ENCODE measurements around the gene NOL7. TPM values are rescaled to one million over a fixed set of nuclear protein-coding genes. Genes with fewer than 3 reads are reported as not detected.

The NOL7 gene
- total and polyA plus RNA-seq, 2 experiments from 2014 or later, result 97.2 to 251 TPM

- H3K9me3 Mint-ChIP-seq, result no peaks in the 10 kb centered on the region
- Histone ChIP-seq H3K79me2 (replicated peaks; ENCODE audit: insufficient read depth) (no peaks in the 10 kb centered on the region), H3K36me3 (ENCODE audit: insufficient read depth) (peaks cover 4% of the 10 kb centered on the region; the same call in 1 of the 2 replicates), H3K4me1 (ENCODE audit: insufficient read depth) (no peaks in the 10 kb centered on the region), H2AFZ (no peak overlapping the region), H3K4me3 (no peak overlapping the region), H3F3A (replicated peaks; ENCODE audit: low read depth) (no peaks in the 10 kb centered on the region), H3K27ac (ENCODE audit: low read depth) (no peak overlapping the region), H4K20me1 (replicated peaks; ENCODE audit: insufficient read depth) (no peaks in the 10 kb centered on the region), H3K27me3 (ENCODE audit: insufficient read depth) (no peaks in the 10 kb centered on the region), H3K9me2 (ENCODE audit: insufficient read depth) (no peaks in the 10 kb centered on the region), H3K4me2 (no peak overlapping the region)
- TF ChIP-seq, protein P1, sequence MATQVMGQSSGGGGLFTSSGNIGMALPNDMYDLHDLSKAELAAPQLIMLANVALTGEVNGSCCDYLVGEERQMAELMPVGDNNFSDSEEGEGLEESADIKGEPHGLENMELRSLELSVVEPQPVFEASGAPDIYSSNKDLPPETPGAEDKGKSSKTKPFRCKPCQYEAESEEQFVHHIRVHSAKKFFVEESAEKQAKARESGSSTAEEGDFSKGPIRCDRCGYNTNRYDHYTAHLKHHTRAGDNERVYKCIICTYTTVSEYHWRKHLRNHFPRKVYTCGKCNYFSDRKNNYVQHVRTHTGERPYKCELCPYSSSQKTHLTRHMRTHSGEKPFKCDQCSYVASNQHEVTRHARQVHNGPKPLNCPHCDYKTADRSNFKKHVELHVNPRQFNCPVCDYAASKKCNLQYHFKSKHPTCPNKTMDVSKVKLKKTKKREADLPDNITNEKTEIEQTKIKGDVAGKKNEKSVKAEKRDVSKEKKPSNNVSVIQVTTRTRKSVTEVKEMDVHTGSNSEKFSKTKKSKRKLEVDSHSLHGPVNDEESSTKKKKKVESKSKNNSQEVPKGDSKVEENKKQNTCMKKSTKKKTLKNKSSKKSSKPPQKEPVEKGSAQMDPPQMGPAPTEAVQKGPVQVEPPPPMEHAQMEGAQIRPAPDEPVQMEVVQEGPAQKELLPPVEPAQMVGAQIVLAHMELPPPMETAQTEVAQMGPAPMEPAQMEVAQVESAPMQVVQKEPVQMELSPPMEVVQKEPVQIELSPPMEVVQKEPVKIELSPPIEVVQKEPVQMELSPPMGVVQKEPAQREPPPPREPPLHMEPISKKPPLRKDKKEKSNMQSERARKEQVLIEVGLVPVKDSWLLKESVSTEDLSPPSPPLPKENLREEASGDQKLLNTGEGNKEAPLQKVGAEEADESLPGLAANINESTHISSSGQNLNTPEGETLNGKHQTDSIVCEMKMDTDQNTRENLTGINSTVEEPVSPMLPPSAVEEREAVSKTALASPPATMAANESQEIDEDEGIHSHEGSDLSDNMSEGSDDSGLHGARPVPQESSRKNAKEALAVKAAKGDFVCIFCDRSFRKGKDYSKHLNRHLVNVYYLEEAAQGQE (IDR thresholded peaks at IDR 0.05; ENCODE audit: unreplicated experiment), result no peak
- TF ChIP-seq STAT1 (IDR thresholded peaks at IDR 0.05; ENCODE audit: unreplicated experiment) (no peak), EZH2phosphoT487 (IDR thresholded peaks at IDR 0.05; ENCODE audit: unreplicated experiment) (no peak), EZH2 (IDR thresholded peaks at IDR 0.05; ENCODE audit: low read depth, unreplicated experiment) (no peak), JUNB (IDR thresholded peaks at IDR 0.05; ENCODE audit: unreplicated experiment) (no peak), NANOG (IDR thresholded peaks at IDR 0.05; ENCODE audit: borderline replicate concordance) (no peak), CREB1 (CRISPR knock-in tag; IDR thresholded peaks at IDR 0.05; ENCODE audit: low read depth) (no peak)
- TF ChIP-seq, protein P2, sequence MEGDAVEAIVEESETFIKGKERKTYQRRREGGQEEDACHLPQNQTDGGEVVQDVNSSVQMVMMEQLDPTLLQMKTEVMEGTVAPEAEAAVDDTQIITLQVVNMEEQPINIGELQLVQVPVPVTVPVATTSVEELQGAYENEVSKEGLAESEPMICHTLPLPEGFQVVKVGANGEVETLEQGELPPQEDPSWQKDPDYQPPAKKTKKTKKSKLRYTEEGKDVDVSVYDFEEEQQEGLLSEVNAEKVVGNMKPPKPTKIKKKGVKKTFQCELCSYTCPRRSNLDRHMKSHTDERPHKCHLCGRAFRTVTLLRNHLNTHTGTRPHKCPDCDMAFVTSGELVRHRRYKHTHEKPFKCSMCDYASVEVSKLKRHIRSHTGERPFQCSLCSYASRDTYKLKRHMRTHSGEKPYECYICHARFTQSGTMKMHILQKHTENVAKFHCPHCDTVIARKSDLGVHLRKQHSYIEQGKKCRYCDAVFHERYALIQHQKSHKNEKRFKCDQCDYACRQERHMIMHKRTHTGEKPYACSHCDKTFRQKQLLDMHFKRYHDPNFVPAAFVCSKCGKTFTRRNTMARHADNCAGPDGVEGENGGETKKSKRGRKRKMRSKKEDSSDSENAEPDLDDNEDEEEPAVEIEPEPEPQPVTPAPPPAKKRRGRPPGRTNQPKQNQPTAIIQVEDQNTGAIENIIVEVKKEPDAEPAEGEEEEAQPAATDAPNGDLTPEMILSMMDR (conservative IDR thresholded peaks at IDR 0.05; ENCODE audit: low read depth in 2 of 2), result no peak
- H3K27me3 Mint-ChIP-seq (ENCODE audit: insufficient read depth, low read depth, poor library complexity), result peaks cover 3% of the 10 kb centered on the region
- H3K27ac Mint-ChIP-seq, result no peak overlapping the region
- no peak for ATAC-seq
- H3K4me1 Mint-ChIP-seq, result peaks cover 2% of the 10 kb centered on the region; the same call in 1 of the 3 replicates
- H3K36me3 Mint-ChIP-seq (ENCODE audit: low read depth), result peaks cover 27% of the 10 kb centered on the region; the same call in 2 of the 3 replicates
- H3K4me3 Mint-ChIP-seq, result no peak overlapping the region
- DNase-seq (ENCODE audit: low spot score), result no peak
Observed at GRCh38 chr6:13604135-13604534, 11.0 kb upstream of the NOL7 start.

GRCh38 chr6:13604546-13605416 is 10.4 kb upstream of the NOL7 start:
- no peak overlapping the region for H3K27ac Mint-ChIP-seq
- ATAC-seq (no peak), DNase-seq (ENCODE audit: low spot score) (no peak)
- Histone ChIP-seq H3K4me2 (no peak overlapping the region), H3K4me1 (ENCODE audit: insufficient read depth) (no peaks in the 10 kb centered on the region), H3K36me3 (ENCODE audit: insufficient read depth) (peaks cover 4% of the 10 kb centered on the region; the same call in 1 of the 2 replicates), H2AFZ (no peak overlapping the region), H3K27ac (ENCODE audit: low read depth) (no peak overlapping the region), H4K20me1 (replicated peaks; ENCODE audit: insufficient read depth) (no peaks in the 10 kb centered on the region), H3K27me3 (ENCODE audit: insufficient read depth) (no peaks in the 10 kb centered on the region), H3K79me2 (replicated peaks; ENCODE audit: insufficient read depth) (no peaks in the 10 kb centered on the region), H3K9me2 (ENCODE audit: insufficient read depth) (no peaks in the 10 kb centered on the region), H3K4me3 (no peak overlapping the region), H3F3A (replicated peaks; ENCODE audit: low read depth) (no peaks in the 10 kb centered on the region)
- peaks cover 3% of the 10 kb centered on the region for H3K27me3 Mint-ChIP-seq (ENCODE audit: insufficient read depth, low read depth, poor library complexity)
- H3K4me3 Mint-ChIP-seq, result no peak overlapping the region
- H3K36me3 Mint-ChIP-seq (ENCODE audit: low read depth), result peaks cover 23% of the 10 kb centered on the region; the same call in 2 of the 3 replicates
- no peaks in the 10 kb centered on the region for H3K4me1 Mint-ChIP-seq
- H3K9me3 Mint-ChIP-seq, result no peaks in the 10 kb centered on the region
- TF ChIP-seq JUNB (IDR thresholded peaks at IDR 0.05; ENCODE audit: unreplicated experiment), result no peak
- no peak for TF ChIP-seq ZNF331 (CRISPR knock-in tag; IDR thresholded peaks at IDR 0.05; ENCODE audit: low read depth)
- no peak for TF ChIP-seq EZH2phosphoT487 (IDR thresholded peaks at IDR 0.05; ENCODE audit: unreplicated experiment)
- TF ChIP-seq ETS1 (IDR thresholded peaks at IDR 0.05), result no peak
- TF ChIP-seq CREB1 (CRISPR knock-in tag; IDR thresholded peaks at IDR 0.05; ENCODE audit: low read depth), result no peak
